ENCODE data around the gene DTL.

DTL gene

DNA sequence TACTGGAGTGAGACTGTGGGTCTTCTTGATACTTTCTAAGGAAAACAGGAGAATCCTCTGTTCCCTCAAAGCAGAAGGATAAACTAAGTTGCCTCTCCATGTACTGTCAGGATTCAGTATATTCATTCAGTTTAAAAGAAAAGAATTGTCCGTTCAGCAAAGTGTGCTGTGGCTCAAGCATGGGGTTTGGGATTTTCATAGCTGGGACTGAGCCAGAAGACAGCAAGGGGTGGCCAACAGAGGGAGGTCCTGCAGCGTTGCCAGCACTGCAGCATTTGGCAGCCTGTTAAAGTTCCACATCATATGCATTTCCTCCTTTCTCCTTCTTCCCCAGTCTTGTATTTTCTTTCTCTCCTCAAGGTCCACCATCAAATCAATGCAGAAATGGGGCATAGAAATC, 75.1 kb downstream of the DTL start:
- no peak overlapping the region for H2AFZ ChIP-seq (ENCODE audit: low read depth, low read length)
- no peak overlapping the region for H3K27ac ChIP-seq (ENCODE audit: low read length)
- H3K4me3 ChIP-seq (ENCODE audit: low read length), result no peak overlapping the region
- peaks cover 4% of the 10 kb centered on the region; the same call in 1 of the 2 replicates for H4K20me1 ChIP-seq (ENCODE audit: insufficient read depth, low read length)
- H3K79me2 ChIP-seq (ENCODE audit: low read length), result no peaks in the 10 kb centered on the region
- no peak overlapping the region for H3K9ac ChIP-seq (ENCODE audit: low read length)
- H3K4me1 ChIP-seq (ENCODE audit: low read length), result peaks cover 8% of the 10 kb centered on the region; the same call in 1 of the 2 replicates
- H3K36me3 ChIP-seq (replicated peaks; ENCODE audit: low read depth, low read length), result peaks cover 50% of the 10 kb centered on the region
- no peaks in the 10 kb centered on the region for H3K9me3 ChIP-seq (ENCODE audit: insufficient read depth, low read length)
- H3K27me3 ChIP-seq (ENCODE audit: low read depth, low read length), result no peaks in the 10 kb centered on the region
- TF ChIP-seq CTCF (IDR thresholded peaks at IDR 0.05; ENCODE audit: low read depth, low read length), result no peak
- no peak for TF ChIP-seq EZH2phosphoT487 (IDR thresholded peaks at IDR 0.05; ENCODE audit: low read depth)
- no peak overlapping the region for H3K4me2 ChIP-seq (ENCODE audit: low read length)

DNA sequence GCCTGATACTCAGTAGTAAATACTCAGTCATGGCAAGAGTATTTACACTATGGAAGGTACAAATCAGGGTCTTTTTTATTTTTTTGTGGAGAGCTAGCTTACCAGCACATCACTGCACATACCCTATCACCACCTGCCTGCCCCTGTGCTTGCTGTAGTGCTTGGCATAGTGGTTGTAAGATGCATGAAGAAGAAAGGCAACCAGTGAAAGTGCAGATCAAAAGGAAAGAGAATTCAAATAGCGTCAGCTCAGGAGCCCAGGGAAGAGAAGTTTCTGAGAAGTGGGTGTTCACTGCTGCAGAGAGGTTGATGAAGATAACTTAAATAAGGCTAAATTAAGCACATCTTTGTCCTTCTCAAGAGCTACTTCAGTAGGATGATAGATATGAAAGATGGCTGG, 76.0 kb downstream of the DTL start:
- no peak overlapping the region for H3K27ac ChIP-seq (ENCODE audit: low read length)
- H3K79me2 ChIP-seq (ENCODE audit: low read length), result no peaks in the 10 kb centered on the region
- no peak for TF ChIP-seq EZH2phosphoT487 (IDR thresholded peaks at IDR 0.05; ENCODE audit: low read depth)
- no peak for TF ChIP-seq CTCF (IDR thresholded peaks at IDR 0.05; ENCODE audit: low read depth, low read length)
- no peak overlapping the region for H2AFZ ChIP-seq (ENCODE audit: low read depth, low read length)
- H3K27me3 ChIP-seq (ENCODE audit: low read depth, low read length), result no peaks in the 10 kb centered on the region
- no peak overlapping the region for H3K4me2 ChIP-seq (ENCODE audit: low read length)
- H3K36me3 ChIP-seq (replicated peaks; ENCODE audit: low read depth, low read length), result peaks cover 45% of the 10 kb centered on the region
- no peaks in the 10 kb centered on the region for H3K9me3 ChIP-seq (ENCODE audit: insufficient read depth, low read length)
- H3K4me3 ChIP-seq (ENCODE audit: low read length), result no peak overlapping the region
- H3K4me1 ChIP-seq (ENCODE audit: low read length), result peaks cover 8% of the 10 kb centered on the region; the same call in 1 of the 2 replicates
- no peak overlapping the region for H3K9ac ChIP-seq (ENCODE audit: low read length)
- no peaks in the 10 kb centered on the region for H4K20me1 ChIP-seq (ENCODE audit: insufficient read depth, low read length)

DNA sequence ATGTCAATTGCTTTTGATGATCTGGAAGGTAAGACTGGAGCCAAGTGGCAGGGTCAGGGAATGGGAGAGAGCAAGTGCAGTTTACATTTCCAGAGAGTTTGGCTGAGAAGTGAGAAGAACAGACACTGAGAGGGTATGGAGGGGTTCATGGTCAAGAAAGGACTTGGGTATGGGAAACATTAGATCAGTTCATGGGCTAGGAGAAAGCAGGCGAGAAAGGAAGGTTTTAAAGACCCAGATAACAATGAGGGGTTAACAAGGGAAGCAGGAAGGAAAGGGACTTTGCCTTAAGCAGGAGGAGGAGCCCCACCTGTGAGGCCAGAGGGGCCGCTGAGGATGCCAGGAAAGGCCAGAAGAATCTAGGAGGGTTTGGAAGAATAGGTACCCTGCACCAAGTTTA, 78.2 kb downstream of the DTL start:
- Histone ChIP-seq H2AFZ (ENCODE audit: low read depth, low read length) (no peak overlapping the region), H3K27me3 (ENCODE audit: low read depth, low read length) (no peaks in the 10 kb centered on the region), H3K36me3 (replicated peaks; ENCODE audit: low read depth, low read length) (peaks cover 36% of the 10 kb centered on the region), H3K9me3 (ENCODE audit: insufficient read depth, low read length) (no peaks in the 10 kb centered on the region), H3K4me2 (ENCODE audit: low read length) (no peak overlapping the region), H3K9ac (ENCODE audit: low read length) (no peak overlapping the region), H3K27ac (ENCODE audit: low read length) (no peak overlapping the region), H4K20me1 (ENCODE audit: insufficient read depth, low read length) (no peaks in the 10 kb centered on the region), H3K4me3 (ENCODE audit: low read length) (no peak overlapping the region), H3K79me2 (ENCODE audit: low read length) (no peaks in the 10 kb centered on the region), H3K4me1 (ENCODE audit: low read length) (peaks cover 8% of the 10 kb centered on the region; the same call in 1 of the 2 replicates)
- TF ChIP-seq CTCF (IDR thresholded peaks at IDR 0.05; ENCODE audit: low read depth, low read length), result no peak
- TF ChIP-seq EZH2phosphoT487 (IDR thresholded peaks at IDR 0.05; ENCODE audit: low read depth), result no peak

GRCh38 chr1:212118167-212118871, 82.8 kb downstream of the DTL start:
- Histone ChIP-seq H3K9me3 (ENCODE audit: insufficient read depth, low read length) (no peaks in the 10 kb centered on the region), H3K4me1 (ENCODE audit: low read length) (no peaks in the 10 kb centered on the region), H3K79me2 (ENCODE audit: low read length) (no peaks in the 10 kb centered on the region), H3K4me3 (ENCODE audit: low read length) (no peak overlapping the region), H3K27ac (ENCODE audit: low read length) (no peak overlapping the region), H3K27me3 (ENCODE audit: low read depth, low read length) (no peaks in the 10 kb centered on the region), H2AFZ (ENCODE audit: low read depth, low read length) (no peak overlapping the region), H3K36me3 (replicated peaks; ENCODE audit: low read depth, low read length) (peaks cover 6% of the 10 kb centered on the region), H3K4me2 (ENCODE audit: low read length) (no peak overlapping the region), H4K20me1 (ENCODE audit: insufficient read depth, low read length) (no peaks in the 10 kb centered on the region), H3K9ac (ENCODE audit: low read length) (no peak overlapping the region)
- TF ChIP-seq EZH2phosphoT487 (IDR thresholded peaks at IDR 0.05; ENCODE audit: low read depth) (no peak), CTCF (IDR thresholded peaks at IDR 0.05; ENCODE audit: low read depth, low read length) (no peak)

All from OCI-LY3 (cell line).